ENCODE measurements around the gene FURIN. TPM values are rescaled to one million over a fixed set of nuclear protein-coding genes. Genes with fewer than 3 reads are reported as not detected.
A peak's percentile ranks its signal among the peaks of the same experiment; 100 is the strongest.

FURIN gene
- total and polyA plus RNA-seq, 9 of the 15 experiments (the other 6 are each of a cell fraction or from before 2014, with no cell fraction given): 0.92 to 99.9 (median 34.8) TPM

- no peak for TF ChIP-seq PML (IDR thresholded peaks at IDR 0.05; ENCODE audit: low read length)
- TF ChIP-seq MTF1 (CRISPR knock-in tag; IDR thresholded peaks at IDR 0.05; ENCODE audit: borderline replicate concordance): 0 out of 2 replicates have a peak, but pooled peaks have one; percentile 27
- 0 out of 3 replicates have a peak, but pooled peaks of 1 of the 2 experiments have one; percentile 59 for TF ChIP-seq CBX3 (IDR thresholded peaks at IDR 0.05; ENCODE audit: borderline replicate concordance in 1 of 2, low read length in 2 of 2)
- no peak for TF ChIP-seq MAFK (IDR thresholded peaks at IDR 0.05; ENCODE audit: low read length)
- no peak; the same call in 1 of the 2 replicates for TF ChIP-seq ATF7 (IDR thresholded peaks at IDR 0.05)
- no peak for TF ChIP-seq CGGBP1 (CRISPR knock-in tag; IDR thresholded peaks at IDR 0.05)
- peak; percentile 56 to 66; a peak in 2 of 4 replicates for TF ChIP-seq MNT (conservative IDR thresholded peaks at IDR 0.05)
- TF ChIP-seq ZNF507 (tag; conservative IDR thresholded peaks at IDR 0.05): no peak
- TF ChIP-seq WHSC1 (IDR thresholded peaks at IDR 0.05; ENCODE audit: low read length): no peak
- no peak for TF ChIP-seq ZNF12 (CRISPR knock-in tag; IDR thresholded peaks at IDR 0.05)
- no peak for TF ChIP-seq ZNF324 (CRISPR knock-in tag; IDR thresholded peaks at IDR 0.05)
- TF ChIP-seq NFRKB (IDR thresholded peaks at IDR 0.05; ENCODE audit: low read depth): peak; percentile 79
- peak; percentile 53; the same call in 1 of the 2 replicates for TF ChIP-seq AFF4 (CRISPR knock-in tag; IDR thresholded peaks at IDR 0.05)
- TF ChIP-seq KAT7 (CRISPR knock-in tag; IDR thresholded peaks at IDR 0.05; ENCODE audit: borderline replicate concordance): peak; percentile 29; the same call in 1 of the 2 replicates
- peak; percentile 61 to 77 (median 69) for TF ChIP-seq CTCF (IDR thresholded peaks at IDR 0.05 in 2 of 3, conservative IDR thresholded peaks at IDR 0.05 in 1 of 3; ENCODE audit: insufficient read depth in 2 of 3, low read depth in 1 of 3, low read length in 3 of 3)
- peak in 1 of 2 experiments; percentile 82; a peak in 2 of 4 replicates for TF ChIP-seq UBTF (IDR thresholded peaks at IDR 0.05; ENCODE audit: borderline replicate concordance in 1 of 2, low read depth in 2 of 2, low read length in 2 of 2)
- TF ChIP-seq NR2F6 (CRISPR knock-in tag; IDR thresholded peaks at IDR 0.05): no peak
Observed at GRCh38 chr15:90902040-90902839, 33.9 kb downstream of the FURIN start (continued).

Data from K562 (cell line).